ENCODE data around the gene RASGRP2. TPM values are rescaled to one million over a fixed set of nuclear protein-coding genes. Genes with fewer than 3 reads are reported as not detected.
A peak's percentile ranks its signal among the peaks of the same experiment; 100 is the strongest.

RASGRP2 gene
- 3.0 and 11.7 TPM in 2 replicates for total RNA-seq (ENCODE audit: low replicate concordance)
- long read RNA-seq = 0 reads

GRCh38 chr11:64743591-64744543 is at the start of gene RASGRP2:
Gene RASGRP2 (minus strand): TSS chr11:64744142. CDS start chr11:64742866, 1,276 bp downstream.
- peak within 1 kb of the TSS; percentile 85 for H3K4me3 Mint-ChIP-seq
- peaks cover 11% of the 10 kb centered on the region for H3K4me1 Mint-ChIP-seq (ENCODE audit: unreplicated experiment)
- H3K36me3 Mint-ChIP-seq = no peaks in the 10 kb centered on the region
- TF ChIP-seq, protein P1, sequence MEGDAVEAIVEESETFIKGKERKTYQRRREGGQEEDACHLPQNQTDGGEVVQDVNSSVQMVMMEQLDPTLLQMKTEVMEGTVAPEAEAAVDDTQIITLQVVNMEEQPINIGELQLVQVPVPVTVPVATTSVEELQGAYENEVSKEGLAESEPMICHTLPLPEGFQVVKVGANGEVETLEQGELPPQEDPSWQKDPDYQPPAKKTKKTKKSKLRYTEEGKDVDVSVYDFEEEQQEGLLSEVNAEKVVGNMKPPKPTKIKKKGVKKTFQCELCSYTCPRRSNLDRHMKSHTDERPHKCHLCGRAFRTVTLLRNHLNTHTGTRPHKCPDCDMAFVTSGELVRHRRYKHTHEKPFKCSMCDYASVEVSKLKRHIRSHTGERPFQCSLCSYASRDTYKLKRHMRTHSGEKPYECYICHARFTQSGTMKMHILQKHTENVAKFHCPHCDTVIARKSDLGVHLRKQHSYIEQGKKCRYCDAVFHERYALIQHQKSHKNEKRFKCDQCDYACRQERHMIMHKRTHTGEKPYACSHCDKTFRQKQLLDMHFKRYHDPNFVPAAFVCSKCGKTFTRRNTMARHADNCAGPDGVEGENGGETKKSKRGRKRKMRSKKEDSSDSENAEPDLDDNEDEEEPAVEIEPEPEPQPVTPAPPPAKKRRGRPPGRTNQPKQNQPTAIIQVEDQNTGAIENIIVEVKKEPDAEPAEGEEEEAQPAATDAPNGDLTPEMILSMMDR (conservative IDR thresholded peaks at IDR 0.05) = peak; percentile 58
- H3K27me3 Mint-ChIP-seq = peaks cover 69% of the 10 kb centered on the region
- H3K9me3 Mint-ChIP-seq = no peaks in the 10 kb centered on the region
- peak within 1 kb of the TSS; percentile 82 for H3K27ac Mint-ChIP-seq
- DNase-seq (ENCODE audit: extremely low spot score, unreplicated experiment) = no peak

DNA sequence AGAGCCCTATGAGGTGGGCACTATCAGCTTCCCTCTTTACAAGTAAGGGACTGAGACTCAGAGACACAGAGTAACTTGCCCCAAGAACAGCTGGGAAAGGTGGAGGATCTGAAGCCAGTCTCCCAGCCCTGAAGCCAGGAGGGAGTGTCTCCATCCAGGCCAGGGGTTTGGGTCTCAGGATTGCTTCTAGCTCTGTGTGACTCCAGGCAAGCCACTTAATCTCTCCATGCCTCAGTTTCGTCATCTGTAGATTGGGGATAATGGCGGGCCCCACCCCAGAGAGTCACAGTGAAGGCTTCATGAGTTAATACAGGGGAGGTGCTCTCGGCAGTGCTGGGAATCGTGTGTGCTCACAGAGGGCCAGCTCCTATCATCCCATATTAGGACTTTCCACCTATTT is 48.5 kb upstream of the RASGRP2 start:
- no peaks in the 10 kb centered on the region for H3K36me3 Mint-ChIP-seq
- no peak for DNase-seq (ENCODE audit: extremely low spot score, unreplicated experiment)
- no peaks in the 10 kb centered on the region for H3K27me3 Mint-ChIP-seq
- TF ChIP-seq, protein P1 (conservative IDR thresholded peaks at IDR 0.05) = no peak
- no peaks in the 10 kb centered on the region for H3K4me1 Mint-ChIP-seq (ENCODE audit: unreplicated experiment)
- H3K4me3 Mint-ChIP-seq = no peak overlapping the region
- H3K9me3 Mint-ChIP-seq = no peaks in the 10 kb centered on the region
- no peak overlapping the region for H3K27ac Mint-ChIP-seq

DNA sequence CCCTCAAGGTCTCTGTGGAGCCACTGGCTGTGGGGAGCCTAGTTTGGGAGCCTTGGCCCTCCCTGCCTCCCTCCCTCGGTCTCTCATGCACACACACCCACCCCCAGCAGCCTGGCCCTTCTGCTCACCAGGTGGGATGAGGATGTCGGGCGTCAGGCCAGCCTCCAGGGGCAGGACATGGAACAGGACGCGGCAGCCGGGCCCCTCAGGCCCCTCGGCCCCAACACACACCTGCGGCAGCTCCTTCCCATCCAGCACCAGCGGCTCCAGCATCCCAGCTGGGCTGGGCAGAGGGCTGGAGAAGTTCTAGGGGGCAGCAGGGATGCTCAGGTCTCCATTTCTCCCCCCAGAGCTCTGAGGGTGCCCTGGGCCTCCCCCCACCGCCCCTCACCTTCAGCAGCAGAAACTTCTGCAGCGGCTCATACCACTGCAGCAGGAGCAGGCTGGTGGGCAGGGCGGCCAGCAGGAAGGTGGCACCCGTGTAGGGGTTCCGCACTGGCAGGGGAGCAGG is 47.9 kb upstream of the RASGRP2 start:
- no peak overlapping the region for H3K27ac Mint-ChIP-seq
- no peaks in the 10 kb centered on the region for H3K9me3 Mint-ChIP-seq
- TF ChIP-seq, protein P1 (conservative IDR thresholded peaks at IDR 0.05) = no peak
- no peak overlapping the region for H3K4me3 Mint-ChIP-seq
- H3K36me3 Mint-ChIP-seq = no peaks in the 10 kb centered on the region
- no peaks in the 10 kb centered on the region for H3K27me3 Mint-ChIP-seq
- DNase-seq (ENCODE audit: extremely low spot score, unreplicated experiment) = no peak
- no peaks in the 10 kb centered on the region for H3K4me1 Mint-ChIP-seq (ENCODE audit: unreplicated experiment)

- DNase-seq (ENCODE audit: extremely low spot score, unreplicated experiment) = no peak
- H3K9me3 Mint-ChIP-seq = no peaks in the 10 kb centered on the region
- TF ChIP-seq, protein P1 (conservative IDR thresholded peaks at IDR 0.05) = no peak
- H3K27ac Mint-ChIP-seq = no peak overlapping the region
- H3K27me3 Mint-ChIP-seq = no peaks in the 10 kb centered on the region
- no peaks in the 10 kb centered on the region for H3K4me1 Mint-ChIP-seq (ENCODE audit: unreplicated experiment)
- H3K4me3 Mint-ChIP-seq = no peak overlapping the region
- no peaks in the 10 kb centered on the region for H3K36me3 Mint-ChIP-seq
Observed at GRCh38 chr11:64790205-64791095, 46.5 kb upstream of the RASGRP2 start.
